ENCODE data around the gene PTMA. TPM values are rescaled to one million over a fixed set of nuclear protein-coding genes. Genes with fewer than 3 reads are reported as not detected.
"Not testable (repeated sequence)": the region's sequence is repeated elsewhere in the genome, so short reads cannot be mapped to it uniquely, and the experiment has no call there.

PTMA gene
- total RNA-seq, 1 donor from 2014 or later, result 744 TPM

DNA sequence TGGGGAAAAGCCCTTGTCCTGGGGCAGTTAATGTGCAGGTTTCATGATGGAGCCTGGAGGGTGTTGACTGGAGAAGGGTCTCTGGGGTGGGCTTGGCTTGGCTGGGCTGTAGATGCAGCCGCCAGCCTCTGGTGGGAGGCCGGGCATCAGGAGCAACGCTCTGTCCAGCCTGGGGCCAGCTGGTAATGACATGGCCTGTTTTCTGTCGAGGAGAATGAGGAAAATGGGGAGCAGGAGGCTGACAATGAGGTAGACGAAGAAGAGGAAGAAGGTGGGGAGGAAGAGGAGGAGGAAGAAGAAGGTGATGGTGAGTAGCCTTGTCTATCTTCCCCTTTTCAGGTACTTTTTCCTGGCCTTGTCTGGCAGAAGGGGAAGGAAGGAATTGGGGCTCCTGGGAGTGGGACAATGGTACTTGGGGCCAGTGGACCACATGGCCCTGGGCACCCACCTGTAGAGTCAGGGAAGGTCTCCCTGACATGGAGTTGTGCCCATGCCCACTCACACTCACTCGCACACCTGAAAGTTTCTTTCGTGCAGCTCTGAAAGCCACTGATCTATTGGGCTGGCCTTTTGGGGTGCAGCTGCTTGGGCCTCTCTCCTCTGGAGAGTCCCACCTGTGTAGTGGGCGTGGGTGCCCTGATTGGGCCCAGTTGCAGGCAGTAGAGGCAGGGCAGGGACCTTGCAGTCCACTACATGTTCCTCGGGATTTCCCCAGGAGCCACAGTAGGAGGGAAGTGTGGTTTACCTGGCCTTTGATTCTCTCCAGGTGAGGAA is 3.5 kb downstream of the PTMA start:
- ATAC-seq, result no peak

DNA sequence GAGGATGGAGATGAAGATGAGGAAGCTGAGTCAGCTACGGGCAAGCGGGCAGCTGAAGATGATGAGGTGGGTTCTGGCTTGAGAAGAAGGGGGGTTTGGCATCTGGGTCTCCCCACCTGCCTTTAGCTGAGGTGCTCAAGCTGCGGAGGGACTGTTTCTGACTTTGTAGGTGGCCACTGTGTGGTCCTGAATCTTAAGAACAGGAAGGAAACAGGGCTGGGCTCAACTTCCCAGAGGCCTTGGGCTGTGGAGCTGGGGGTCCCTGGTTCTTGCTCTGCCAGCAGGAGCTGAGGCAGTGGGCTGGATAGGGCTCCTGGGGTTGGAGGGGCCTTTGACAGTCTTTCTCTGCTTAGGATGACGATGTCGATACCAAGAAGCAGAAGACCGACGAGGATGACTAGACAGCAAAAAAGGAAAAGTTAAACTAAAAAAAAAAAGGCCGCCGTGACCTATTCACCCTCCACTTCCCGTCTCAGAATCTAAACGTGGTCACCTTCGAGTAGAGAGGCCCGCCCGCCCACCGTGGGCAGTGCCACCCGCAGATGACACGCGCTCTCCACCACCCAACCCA is 4.2 kb downstream of the PTMA start:
- Histone ChIP-seq H3K36me3 (peaks cover 22% of the 10 kb centered on the region), H3K4me3 (peak overlapping the region; percentile 99), H3K4me1 (peaks cover 25% of the 10 kb centered on the region), H3K27ac (peak overlapping the region; percentile 99)
- H3K27me3 ChIP-seq, H3K9me3 ChIP-seq, ATAC-seq, DNase-seq: not testable (repeated sequence)
- intact Hi-C loops (cut with DNase I), result loop anchor here (5.0 kb wide), 2 partner anchors 35 to 100 kb away; no protein-coding TSS in a partner anchor

More for the DNA sequence above, 3.5 kb downstream of the PTMA start:
- no peak for DNase-seq
- TF ChIP-seq, protein P1, sequence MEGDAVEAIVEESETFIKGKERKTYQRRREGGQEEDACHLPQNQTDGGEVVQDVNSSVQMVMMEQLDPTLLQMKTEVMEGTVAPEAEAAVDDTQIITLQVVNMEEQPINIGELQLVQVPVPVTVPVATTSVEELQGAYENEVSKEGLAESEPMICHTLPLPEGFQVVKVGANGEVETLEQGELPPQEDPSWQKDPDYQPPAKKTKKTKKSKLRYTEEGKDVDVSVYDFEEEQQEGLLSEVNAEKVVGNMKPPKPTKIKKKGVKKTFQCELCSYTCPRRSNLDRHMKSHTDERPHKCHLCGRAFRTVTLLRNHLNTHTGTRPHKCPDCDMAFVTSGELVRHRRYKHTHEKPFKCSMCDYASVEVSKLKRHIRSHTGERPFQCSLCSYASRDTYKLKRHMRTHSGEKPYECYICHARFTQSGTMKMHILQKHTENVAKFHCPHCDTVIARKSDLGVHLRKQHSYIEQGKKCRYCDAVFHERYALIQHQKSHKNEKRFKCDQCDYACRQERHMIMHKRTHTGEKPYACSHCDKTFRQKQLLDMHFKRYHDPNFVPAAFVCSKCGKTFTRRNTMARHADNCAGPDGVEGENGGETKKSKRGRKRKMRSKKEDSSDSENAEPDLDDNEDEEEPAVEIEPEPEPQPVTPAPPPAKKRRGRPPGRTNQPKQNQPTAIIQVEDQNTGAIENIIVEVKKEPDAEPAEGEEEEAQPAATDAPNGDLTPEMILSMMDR (IDR thresholded peaks at IDR 0.05), result no peak
- H3K4me1 ChIP-seq, result peaks cover 25% of the 10 kb centered on the region
- peak overlapping the region; percentile 99 for H3K4me3 ChIP-seq
- H3K27ac ChIP-seq, result peak overlapping the region; percentile 99
- H3K27me3 ChIP-seq, result no peaks in the 10 kb centered on the region
- peaks cover 22% of the 10 kb centered on the region for H3K36me3 ChIP-seq
- intact Hi-C loops (cut with DNase I), result loop anchor here (5.0 kb wide), 2 partner anchors 35 to 100 kb away; no protein-coding TSS in a partner anchor
- no peaks in the 10 kb centered on the region for H3K9me3 ChIP-seq

DNA sequence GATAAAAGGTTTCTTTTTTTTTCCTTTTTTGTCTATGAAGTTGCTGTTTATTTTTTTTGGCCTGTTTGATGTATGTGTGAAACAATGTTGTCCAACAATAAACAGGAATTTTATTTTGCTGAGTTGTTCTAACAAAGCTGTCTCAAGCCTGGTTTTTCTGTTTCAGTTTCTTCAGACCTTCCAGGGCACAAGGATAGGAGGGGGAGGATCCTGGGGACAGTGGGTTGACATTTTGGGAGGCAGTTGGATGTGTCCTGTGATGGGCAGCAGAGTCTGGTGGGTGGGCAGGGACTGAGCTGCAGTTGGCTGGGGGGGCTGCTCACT is 5.0 kb downstream of the PTMA start:
- Histone ChIP-seq H3K4me1 (peaks cover 30% of the 10 kb centered on the region), H3K36me3 (peaks cover 22% of the 10 kb centered on the region), H3K27ac (peak overlapping the region; percentile 42)
- not testable (repeated sequence) for DNase-seq, H3K9me3 ChIP-seq, ATAC-seq, H3K27me3 ChIP-seq, H3K4me3 ChIP-seq
- intact Hi-C loops (cut with DNase I), result loop anchor here (5.0 kb wide), 2 partner anchors 36 to 101 kb away; no protein-coding TSS in a partner anchor

DNA sequence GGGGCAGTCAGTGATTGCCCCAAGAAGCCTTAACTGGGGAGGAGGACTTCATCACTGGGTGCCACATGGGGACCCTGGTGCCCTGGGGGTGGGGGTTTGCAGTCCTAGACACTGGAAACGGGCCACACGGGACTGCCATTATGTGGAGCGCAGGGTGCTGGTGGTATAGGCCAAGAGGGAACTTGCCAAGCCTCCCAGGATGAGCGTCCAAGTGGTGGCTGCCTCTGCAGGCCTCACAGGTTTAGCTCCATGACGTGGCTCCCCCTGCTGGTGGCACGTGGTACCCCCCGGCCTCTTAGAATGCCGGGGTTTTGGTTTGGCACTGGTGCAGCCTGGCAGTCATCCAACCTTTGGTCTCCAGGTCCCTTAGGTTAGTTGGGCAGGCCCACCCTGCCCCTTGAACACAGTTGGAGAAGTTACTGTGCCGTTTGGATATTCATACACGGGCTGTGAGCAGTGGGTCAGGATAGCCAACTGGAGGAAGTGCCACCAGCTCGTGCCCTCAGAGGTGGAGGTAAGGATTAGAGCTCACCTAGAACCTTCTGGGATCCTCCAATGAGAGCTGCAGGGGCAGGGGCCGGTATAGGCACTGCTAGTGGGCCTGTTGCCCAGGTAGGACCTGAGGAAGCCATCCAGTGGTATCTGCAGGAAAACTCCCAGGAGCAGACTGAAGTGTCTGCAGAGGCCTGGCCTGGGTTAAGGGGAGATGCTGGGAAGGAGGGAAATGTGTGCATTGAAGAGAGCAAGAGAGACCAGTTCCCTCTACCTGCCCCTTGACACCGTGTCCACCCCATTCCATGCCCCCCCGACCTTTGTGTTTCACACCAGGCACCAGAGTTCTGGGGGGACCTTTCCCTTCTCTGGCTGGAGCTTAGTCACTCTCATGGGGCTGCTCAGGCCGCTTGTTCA is 5.7 kb downstream of the PTMA start:
- intact Hi-C loops (cut with DNase I), result loop anchor here (5.0 kb wide), 2 partner anchors 37 to 102 kb away; no protein-coding TSS in a partner anchor
- Histone ChIP-seq H3K36me3 (peaks cover 22% of the 10 kb centered on the region), H3K27ac (peak overlapping the region; percentile 42), H3K9me3 (no peaks in the 10 kb centered on the region), H3K4me1 (peaks cover 30% of the 10 kb centered on the region), H3K4me3 (no peak overlapping the region), H3K27me3 (no peaks in the 10 kb centered on the region)
- TF ChIP-seq, protein P1 (IDR thresholded peaks at IDR 0.05), result peak; percentile 95
- DNase-seq (peak; percentile 95), ATAC-seq (peak; percentile 71)

DNA sequence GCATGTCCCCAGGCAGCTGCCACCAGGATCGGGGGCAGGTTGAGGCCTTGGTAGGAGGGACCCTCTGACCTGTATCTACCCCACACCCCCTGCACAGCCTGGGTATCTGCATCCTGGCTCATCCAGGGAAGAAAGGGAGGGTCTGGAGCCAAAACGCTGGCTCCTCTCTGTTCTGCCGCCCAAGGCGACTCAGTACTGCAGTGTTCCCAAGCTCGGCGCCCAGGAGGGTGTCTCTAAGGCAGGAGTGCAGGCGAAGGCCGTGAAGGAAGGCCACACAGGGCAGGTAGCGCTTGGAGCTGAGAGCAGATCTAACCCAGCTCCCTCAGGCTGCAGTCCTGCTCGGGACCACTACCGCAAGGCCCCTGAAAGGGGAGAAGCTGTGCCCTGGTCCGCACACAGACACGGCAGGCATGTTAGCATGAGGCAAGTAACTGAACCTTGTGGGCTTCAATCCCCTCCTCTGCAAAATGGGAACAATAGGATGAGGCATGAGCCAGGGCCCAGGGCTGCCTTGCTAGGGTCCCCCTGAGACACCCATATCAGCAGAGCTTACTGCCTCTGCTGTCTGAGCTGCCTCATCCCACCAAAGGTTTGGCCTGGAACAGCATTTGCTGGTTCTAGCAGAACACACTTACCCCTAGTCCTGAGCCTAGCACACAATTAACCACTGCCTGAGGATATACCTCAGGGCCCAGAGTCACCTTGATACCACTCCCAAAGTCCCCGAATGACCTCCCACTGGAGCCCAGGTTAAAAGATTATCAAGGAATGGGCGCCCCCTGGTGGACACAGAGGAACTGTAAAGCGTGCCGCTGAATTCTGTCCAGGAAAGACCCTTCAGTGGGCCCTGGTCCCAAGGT is 6.5 kb downstream of the PTMA start:
- DNase-seq (peak; percentile 83), ATAC-seq (peak; percentile 26)
- H3K36me3 ChIP-seq, result peaks cover 22% of the 10 kb centered on the region
- no peak overlapping the region for H3K4me3 ChIP-seq
- intact Hi-C loops (cut with DNase I), result loop anchor here (5.0 kb wide), 2 partner anchors 38 to 103 kb away; no protein-coding TSS in a partner anchor
- TF ChIP-seq, protein P1 (IDR thresholded peaks at IDR 0.05), result peak; percentile 93
- no peaks in the 10 kb centered on the region for H3K27me3 ChIP-seq
- H3K27ac ChIP-seq, result peak overlapping the region; percentile 42
- no peaks in the 10 kb centered on the region for H3K9me3 ChIP-seq
- peaks cover 30% of the 10 kb centered on the region for H3K4me1 ChIP-seq

DNA sequence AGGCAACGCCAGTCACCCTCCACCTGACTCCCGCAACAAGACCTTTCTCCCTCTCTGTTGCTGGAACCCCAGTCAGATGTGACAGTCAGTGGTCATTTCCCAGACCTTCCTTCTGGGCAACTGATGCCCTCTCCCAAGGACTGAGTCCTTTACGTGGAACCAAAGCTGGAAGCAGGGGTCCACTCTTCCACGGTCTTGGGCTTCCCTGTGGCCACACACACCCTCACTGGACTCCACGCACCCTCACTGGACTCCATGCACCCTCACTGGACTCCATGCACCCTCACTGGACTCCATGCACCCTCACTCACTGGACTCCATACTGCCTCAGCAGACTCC is 7.1 kb downstream of the PTMA start:
- Histone ChIP-seq H3K27ac (no peak overlapping the region), H3K9me3 (no peaks in the 10 kb centered on the region), H3K4me1 (peaks cover 30% of the 10 kb centered on the region), H3K4me3 (no peak overlapping the region), H3K27me3 (no peaks in the 10 kb centered on the region), H3K36me3 (peaks cover 22% of the 10 kb centered on the region)
- ATAC-seq (no peak), DNase-seq (no peak)
- intact Hi-C loops (cut with DNase I), result no loop called here
- TF ChIP-seq, protein P1 (IDR thresholded peaks at IDR 0.05), result no peak
